GM18511 (cell line): ENCODE measurements around the gene C17orf67.
A peak's percentile ranks its signal among the peaks of the same experiment; 100 is the strongest.

Source experiments
- ATAC-seq: cut with Tn5 transposase; IDR thresholded peaks from one replicate; pipeline ENCODE4 v1.9.1; 2021; ENCODE audit warnings: mild to moderate bottlenecking, moderate library complexity; ENCODE audit not compliant: unreplicated experiment

The C17orf67 gene

DNA sequence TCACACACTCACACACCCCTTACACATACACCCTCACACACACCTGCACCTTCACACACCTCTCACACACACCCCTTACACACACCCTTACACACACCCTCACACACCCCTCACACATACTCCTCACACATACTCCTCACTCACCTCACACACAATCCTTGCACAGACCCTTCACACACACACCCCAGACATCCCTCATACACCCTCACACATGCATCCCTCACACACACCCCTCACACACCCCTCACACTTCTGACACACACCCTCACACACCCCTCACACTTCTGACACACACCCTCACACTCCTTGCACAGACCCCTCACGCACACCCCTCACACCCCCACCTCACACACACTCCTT, 23.9 kb downstream of the C17orf67 start:
- ATAC-seq = no peak

DNA sequence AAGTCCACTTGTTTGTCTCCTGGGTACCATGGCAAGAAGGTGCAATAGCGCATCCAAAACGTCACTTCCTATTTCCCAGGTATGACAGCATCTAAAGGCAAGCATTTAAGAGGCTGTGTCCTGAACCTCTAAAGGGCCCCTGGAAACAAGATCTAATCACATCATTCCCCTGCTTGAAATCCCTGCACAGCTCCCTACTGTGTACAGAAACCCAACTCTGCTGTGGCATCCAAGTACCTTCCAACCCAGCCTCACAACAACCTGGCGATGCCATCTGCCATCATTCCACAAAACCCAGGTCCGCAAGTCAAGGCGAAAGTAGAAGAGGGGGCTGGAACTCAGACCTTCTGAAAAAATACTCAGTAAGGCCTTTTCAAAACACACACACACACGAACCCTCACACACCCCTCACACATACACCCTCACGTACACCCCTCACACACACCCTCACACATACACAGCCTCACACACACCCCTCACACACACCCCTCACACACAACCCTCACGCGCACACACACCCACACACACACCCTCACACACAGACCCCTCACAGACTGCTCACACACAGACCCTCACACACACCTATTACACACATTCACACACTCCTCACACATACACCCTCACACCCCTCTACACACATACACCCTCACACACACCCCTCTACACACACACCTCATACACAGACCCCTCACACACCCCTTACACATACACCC, 24.5 kb downstream of the C17orf67 start:
- no peak for ATAC-seq

DNA sequence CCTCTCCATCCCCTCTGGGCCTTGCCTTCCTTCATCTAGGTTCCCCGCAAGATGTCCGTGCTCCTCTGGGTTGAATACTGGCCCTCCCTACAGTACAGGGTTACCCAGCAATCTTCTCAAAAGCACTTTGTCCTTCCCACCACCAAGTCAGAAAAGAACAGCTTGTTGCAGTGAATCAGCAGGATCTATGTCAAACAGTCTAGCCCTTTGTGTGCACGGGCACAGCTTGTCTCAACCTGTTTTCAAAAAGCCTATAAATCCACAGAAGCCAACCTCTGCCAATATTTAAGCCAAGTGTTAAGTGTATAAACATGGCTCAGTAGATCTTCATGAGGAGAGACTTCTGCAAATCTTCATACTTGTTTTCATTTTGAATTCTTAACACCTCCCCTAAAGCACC, 25.2 kb downstream of the C17orf67 start:
- no peak for ATAC-seq

DNA sequence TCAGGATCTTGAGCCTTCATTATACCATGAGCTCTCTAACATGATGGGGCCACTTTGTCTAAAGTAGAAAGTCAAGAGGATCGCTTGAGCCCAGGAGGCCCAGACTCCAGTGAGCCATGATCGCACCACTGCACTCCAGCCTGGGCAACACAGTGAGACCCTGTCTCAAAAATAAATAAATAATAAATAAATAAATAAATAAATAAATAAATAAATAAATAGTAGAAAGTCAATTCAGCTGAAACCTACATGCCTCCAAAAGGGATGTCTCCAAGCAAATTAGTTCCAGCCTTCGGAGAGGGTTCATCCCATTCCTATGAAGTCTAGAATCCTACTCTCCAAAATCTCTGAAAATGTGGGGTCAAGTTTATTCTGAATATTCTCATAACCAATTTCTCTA, 26.0 kb downstream of the C17orf67 start:
- ATAC-seq = no peak

DNA sequence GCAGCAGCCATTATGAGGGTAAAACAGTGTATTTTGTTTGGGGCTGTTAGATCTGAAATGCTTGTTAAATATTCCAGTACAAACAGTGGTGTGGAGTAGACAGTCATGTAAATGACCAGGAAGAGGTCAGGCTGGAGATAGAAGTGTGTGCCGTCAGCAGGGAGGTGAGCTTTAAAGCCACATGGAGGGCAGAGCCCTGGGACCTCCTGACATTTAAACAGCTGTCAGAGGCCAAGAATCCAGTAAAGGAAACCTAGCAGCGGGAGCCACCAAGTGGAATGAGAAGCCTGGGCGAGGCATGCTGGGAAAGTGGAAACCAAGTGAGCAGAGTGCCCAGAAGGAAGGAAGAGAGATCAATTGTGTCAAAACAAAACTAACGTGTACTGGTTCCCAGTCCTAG, 26.8 kb downstream of the C17orf67 start:
- ATAC-seq = no peak

DNA sequence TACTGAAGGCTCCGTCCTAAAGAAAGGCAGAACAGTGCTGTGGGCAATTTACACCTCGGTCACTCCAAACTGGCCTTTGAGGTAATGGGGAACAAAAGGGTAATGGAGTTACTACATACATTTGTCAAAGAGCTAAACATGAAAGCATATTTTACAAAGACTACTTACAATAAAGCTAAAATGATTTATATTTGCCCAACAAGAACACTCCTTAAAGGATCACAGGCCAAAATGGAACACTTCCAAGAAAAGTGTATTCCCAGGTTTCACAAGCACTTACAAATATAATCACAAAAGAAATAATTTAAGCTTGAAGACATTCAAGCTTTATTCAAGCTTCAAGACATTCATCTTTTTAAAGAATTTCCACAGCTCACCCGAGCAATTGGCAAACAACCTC, 29.3 kb downstream of the C17orf67 start:
- no peak for ATAC-seq

DNA sequence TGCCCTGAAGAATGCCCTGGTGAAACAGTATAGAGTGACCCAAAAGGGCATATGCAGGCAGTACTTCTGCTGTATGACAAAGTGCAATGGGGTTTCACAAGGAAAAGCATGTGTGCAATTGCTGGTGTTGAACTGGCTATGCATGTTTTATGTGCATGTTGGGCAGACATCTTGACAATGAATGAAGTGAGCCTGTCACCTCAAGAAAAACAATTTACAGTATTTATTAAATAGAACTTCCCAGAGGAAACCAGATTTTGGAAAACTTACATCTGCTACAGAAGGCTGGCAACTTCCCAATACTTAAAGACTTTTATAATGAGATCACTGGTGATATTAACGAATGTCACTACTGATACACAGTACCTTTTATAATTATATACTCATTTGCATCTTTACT, 30.6 kb downstream of the C17orf67 start:
- ATAC-seq = no peak

DNA sequence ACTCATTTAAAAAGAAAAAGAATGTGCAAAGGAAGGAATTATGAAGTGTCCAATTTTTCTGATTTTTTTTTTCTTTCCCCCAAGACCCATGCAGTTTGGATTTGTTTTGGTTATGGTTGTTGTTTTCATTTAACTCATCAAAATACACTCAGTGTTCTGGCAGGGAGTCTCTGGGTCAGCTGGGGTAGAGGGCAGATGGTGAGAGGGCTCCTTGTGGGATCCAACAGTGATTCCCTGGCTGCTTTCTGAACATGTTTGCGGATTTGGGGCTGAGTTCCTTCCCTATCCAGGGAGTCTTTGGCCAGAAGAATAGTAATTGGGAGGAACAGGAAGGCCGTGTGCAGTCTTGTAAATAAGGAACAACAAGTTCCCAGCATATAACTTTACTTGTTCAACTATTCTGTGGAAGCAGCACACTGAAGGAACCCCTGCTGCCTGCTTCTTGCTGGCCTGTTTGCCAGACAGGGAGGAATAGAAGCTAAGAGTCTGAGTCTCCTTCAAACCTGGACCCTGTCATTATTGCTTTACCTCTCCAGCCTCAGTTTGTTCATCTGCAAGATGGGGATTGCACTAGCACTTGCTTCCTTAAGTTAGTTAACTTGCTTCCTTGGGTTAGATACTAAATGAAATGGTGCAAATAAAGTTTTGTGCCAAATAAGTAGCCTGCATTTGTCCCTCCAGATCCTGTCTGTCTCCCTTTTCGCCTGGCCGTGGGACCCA, 32.1 kb downstream of the C17orf67 start:
- ATAC-seq = no peak

DNA sequence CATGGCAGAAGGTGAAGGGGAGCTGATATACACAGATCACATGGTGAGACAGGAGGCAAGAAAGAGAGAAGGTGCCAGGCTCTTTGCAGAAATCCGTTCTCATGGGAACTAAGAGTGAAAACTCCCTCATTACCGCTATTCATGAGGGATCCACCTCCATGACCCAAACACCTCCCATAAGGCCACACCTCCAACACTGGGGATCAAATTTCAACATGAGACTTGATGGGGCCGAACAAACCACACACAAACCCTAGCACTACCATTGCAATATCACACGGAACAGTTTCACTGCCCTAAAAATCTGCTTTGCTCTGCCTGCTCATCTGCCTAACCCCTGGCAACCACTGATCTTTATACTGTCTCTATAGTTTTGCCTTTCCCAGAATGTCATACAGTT, 34.8 kb downstream of the C17orf67 start:
- ATAC-seq = no peak

DNA sequence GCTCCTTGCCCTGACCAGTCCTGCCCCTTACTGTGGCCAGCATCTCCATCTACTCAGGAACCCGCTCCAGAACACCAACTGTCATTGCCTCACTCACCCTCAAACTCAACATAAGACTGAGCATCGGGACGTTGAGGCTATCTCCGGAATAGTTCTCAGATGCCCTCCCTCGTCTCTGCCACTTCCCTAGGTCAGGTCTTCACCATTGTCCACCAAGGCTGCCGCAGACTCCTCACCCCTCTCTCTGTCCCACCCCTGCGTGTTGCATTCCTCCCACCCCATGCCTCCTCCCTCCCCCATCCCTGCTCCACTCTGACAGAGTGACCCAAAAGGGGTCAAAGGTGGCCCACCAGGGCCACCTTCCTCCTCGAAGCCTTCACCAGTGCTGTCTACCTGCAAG, 37.2 kb downstream of the C17orf67 start:
- no peak for ATAC-seq

DNA sequence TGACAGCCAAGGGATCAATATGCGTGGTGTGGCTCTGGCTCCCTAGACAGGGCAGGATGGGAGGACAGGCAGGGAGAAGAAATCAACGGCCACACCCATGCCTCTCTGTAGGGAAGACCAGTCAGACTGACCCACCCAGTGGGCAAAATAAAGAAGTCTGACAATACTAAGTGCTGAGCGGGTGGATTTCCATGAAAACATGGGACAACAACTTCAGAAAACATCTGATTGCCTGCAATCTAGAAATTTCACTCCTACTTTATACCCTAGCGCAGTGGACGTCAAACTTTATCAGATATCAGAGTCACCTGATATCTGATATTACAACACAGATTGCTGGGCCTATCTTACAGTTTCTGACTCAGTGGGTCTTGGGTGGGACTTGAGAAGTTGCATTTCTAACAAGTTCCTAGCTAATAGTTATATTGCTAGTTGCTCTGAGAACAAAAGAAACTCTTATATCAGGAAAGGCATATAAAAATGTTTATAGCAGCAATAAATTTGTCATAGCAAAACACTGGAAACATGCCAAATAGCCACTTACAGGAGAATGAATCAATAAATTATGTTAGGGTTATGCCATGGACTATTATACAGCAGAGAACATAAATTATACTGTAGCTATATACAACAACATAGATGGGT, 38.4 kb downstream of the C17orf67 start:
- ATAC-seq = no peak

DNA sequence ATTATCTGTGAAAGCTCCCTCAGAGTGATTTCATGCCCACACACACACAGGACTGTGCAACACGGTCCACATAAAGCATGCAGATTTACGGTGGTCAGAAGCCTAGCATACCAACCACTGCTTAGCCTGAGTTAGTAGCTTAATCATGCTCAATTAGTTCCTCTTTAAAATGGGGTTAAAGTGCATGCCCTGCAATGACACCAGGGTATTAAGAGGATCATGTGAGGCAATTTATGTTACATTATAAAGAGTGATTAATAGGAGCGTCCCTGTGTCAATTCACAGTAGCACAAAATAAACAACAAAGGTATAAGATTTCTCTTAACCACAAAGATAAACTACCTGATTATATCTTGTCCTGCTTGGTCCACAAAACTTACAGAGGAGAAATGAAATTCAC, 39.8 kb downstream of the C17orf67 start:
- no peak for ATAC-seq

DNA sequence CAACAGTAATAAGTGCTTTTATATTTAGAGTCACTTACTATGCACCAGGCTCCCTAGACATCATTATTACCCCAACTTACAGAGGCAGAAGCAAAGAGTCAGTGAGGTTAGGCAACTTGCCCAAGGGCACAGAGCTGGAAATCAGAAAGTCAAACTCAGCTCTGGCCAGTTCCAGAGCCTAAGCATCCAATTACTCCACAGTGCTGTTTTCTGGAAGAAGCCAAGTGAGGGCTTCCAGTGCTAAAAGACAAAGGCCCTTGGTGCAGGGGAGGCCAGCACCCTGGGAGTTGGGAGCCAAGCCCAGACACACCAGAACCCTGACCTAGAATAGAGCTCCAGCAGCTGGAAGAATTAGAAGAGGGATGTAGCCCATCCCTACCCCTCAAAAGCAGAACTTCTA, 40.2 kb downstream of the C17orf67 start:
- ATAC-seq = no peak

DNA sequence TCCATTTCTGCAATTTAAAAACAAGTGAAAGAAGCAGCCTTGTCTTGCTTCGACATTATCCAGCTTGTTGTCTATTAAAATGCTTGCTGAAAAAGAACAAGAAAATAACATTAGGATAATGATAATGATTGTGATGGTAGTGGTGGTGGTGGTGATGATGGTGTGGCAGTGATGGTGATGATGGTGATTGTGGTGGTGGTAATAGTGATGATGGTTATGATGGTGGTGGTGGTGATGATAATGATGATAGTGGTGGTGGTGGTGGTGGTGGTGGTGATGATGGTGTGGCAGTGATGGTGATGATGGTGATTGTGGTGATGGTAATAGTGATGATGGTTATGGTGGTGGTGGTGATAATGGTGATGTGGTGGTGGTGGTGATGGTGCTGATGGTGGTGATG, 41.5 kb downstream of the C17orf67 start:
- no peak for ATAC-seq

DNA sequence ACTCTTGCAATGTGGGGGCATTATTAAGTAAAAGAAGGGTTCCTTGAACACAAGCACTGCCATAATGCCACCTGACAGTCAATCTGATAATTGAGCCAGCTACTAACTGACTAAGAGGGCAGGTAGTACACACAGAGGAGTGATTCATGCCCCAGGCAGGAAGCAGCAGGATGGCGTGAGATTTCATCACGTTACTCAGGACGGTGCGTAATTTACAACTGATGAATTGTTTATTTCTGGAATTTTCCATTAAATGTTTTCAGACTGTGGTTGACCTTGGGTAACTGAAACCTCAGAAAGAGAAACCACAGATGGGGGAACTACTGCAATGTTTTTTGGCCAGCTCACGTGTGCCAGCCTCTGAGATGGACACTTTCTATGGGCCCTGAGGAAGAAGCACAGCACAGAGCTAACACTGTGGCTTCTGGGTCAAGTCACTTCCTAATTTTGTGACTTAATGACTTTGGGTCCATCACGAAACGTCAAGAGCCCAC, 46.7 kb downstream of the C17orf67 start:
- ATAC-seq = peak; percentile 89

DNA sequence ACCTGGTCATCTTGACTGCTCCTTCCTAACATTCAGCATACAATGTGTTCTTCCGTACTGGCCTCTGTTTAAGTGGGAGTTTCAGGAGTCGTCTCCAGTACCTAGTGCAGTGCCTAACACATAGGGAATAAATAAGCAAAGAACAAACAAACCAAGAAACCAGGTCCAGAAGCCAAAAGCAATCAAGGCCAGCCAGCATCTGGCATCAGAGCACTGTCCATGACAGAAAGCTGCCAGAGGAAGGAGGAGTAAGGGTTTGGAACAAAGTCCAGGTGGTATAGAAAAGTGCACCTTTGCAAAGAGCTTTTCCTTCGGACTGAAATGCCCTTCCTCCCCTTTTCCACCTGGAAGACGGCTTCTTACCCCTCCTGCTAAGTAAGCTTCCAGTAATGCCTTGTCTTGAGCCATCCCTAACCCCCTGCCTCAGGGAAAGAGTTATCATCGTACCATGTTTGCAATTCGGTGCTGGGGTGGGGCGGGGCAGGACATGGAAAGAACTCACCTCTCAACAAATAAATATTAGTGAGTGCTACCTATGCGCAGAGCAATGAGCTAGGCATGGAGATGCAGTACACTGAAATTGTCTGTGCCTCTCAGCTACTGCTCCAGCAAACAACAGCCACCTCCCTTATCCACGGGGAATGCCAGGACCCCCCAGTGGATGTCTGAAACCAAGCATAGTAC, 47.6 kb downstream of the C17orf67 start:
- no peak for ATAC-seq

DNA sequence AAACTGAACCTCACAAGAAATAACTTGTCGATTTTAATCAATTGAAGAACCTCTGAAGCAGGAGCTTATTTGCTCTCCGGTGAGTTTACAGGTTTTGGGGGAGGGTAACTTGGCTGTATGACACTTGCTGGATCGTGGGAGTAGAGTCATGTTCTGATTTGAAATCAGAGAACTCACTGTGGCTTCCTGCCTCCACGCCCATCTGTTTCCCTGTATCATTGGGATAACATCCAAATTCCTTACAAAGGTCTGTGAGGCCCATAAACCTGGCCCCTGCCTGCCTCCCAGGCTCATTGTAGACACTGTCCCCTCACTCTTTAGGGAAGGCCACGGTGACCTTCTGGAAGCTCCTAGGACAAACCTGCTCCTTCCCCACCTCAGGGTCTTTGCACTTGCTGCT, 48.3 kb downstream of the C17orf67 start:
- ATAC-seq = no peak

DNA sequence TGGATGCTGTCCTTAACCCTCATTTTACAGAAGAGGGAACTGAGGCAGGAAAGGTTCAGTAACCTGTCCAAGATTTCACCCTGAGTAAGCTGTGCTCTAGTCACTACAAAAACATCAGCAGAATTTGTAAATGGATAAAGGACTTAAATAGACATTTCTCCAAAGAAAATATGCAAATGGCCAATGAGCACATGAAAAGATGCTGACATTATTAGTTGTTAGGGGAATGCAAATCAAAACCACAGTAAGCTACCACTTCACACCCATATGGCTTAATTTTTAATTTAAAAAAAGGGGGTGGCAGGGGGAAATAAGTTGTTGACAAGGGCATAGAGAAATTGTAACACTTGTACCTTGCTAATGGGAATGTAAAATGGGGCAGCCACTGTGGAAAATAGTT, 51.4 kb downstream of the C17orf67 start:
- ATAC-seq = no peak

DNA sequence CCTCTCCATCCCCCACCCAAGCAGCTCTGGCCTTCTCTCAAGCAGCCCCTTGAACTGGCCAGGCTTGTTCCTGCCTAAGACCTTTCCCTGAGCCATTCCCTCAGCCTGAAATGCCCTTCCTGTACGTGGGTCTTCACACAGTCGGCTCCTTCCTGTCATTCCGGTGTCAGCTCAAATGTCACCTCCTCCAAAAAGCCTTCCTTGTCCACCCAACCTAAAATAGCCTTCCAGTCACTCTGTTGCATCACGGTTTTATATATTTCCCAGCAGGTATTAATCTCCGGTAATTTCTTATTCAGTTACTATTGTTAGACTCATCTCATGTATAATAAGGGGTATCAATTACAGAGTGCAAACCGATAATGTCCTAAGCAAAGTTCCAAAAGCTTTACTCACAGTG, 51.8 kb downstream of the C17orf67 start:
- ATAC-seq = no peak

DNA sequence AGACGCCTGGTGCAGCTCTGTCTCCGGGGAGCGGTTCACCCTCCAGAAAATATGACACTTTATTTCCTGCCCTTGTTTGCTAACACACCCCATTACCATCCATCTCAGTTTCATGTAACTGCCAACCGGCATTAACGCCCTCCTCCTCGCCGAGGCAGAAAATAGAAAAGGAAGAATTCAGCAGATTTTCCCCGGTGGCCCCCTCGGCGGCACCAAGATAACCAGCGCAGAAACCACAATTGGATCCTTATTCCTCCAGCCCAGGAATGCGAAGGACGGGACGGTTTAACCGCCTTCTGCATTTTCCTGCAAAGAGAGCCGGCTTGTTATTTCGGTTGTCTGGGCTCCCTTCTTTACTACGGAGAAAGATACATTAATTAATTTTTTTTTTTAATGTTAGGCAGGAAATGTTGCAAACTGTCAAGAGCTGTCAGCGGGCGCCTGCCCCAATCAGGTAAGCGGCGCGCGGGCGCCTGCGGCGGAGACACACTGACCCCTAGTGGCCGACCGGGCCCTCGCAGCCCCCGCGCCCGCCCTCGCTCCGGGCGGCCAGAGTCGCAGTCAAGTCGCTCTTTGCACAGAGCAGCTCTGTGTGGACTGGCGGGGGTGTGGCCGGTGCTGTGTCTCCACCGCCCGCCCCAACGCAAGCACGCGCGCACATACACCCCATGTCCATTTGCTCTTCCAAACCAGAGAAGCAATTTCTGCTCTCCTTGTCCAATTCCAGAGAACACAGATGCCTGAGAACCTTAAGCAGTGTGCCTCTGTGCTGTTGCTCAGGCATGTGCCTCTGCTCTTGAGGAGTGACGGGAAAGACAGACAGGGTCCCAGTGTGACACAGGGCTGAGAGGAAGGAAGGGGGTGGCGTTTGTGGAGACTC, 53.6 kb downstream of the C17orf67 start:
- ATAC-seq = peak; percentile 95

DNA sequence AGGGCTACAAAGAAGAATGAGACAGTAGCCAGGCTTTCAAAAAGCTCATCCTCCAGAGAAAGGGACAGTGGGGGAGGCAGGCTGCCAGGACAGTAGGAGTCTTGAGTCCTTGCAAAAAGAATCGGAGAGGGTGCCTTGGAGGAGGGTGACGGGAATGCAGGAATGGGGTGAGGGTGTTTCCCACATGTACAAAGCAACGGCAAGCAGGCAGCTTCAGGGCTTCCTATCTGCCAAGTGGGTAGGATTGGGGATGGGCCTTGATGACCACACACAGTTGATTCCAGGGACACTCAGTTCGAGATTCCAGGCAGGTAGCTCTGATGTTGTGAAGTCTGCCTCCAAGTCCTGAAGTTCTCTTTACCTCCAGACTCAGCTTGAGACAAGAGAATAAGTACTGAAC, 54.4 kb downstream of the C17orf67 start:
- ATAC-seq = no peak
